Lower leg skin (tissue), 4 donors: Measurements from ENCODE around the gene TRIM64. TPM values are rescaled to one million over a fixed set of nuclear protein-coding genes. Genes with fewer than 3 reads are reported as not detected.
"Not testable (repeated sequence)": the region's sequence is repeated elsewhere in the genome, so short reads cannot be mapped to it uniquely, and the experiment has no call there.

ENCODE experiments used
- DNase-seq, 2 donors: peaks; one replicate each; pipeline ENCODE4 v3.0.0-alpha.2; 2019; ENCODE audit warnings: low spot score in 2 of 2
- H3K4me3 ChIP-seq: fragments of 200-600 bp; sonication (generic); 2 replicates; pipeline ENCODE4 v1.5.1; 2017; ENCODE audit warnings: mild to moderate bottlenecking, low read depth; ENCODE audit not compliant: poor library complexity, severe bottlenecking
- POLR2A ChIP-seq, 2 donors: fragments of 450-650 bp; IDR thresholded peaks; one replicate each; pipeline ENCODE4 v1.6.1; 2016 to 2017; ENCODE audit warnings: antibody characterized with exemption in 2 of 2, mild to moderate bottlenecking in 1 of 2, moderate library complexity in 1 of 2
- WGBS, 2 donors: methylation state at CpG; one replicate each; pipeline ENCODE4 v1.1.5; 2018; 5-methylcytosine and 5-hydroxymethylcytosine counted together
- intact Hi-C: fragments of 100-400 bp; cut with DNase I; formaldehyde crosslinking; loops from one replicate; pipeline ENCODE4 v1.15.0; 2023; ENCODE audit warnings: low total_unique reads
- total RNA-seq, 4 donors: library from RNA; depleted of rRNA; stranded (reverse); fragments of >200 nt; gene quantifications; one replicate each; pipeline ENCODE4 v1.1.0, GENCODE V29; 2016
- TF ChIP-seq, protein P1 (sequence below), 3 donors: fragments of 450-650 bp; IDR thresholded peaks; one replicate each; pipeline ENCODE4 v1.5.1; 2016; ENCODE audit warnings: antibody characterized with exemption in 3 of 3, mild to moderate bottlenecking in 3 of 3, moderate library complexity in 2 of 3

TRIM64 gene, protein sequence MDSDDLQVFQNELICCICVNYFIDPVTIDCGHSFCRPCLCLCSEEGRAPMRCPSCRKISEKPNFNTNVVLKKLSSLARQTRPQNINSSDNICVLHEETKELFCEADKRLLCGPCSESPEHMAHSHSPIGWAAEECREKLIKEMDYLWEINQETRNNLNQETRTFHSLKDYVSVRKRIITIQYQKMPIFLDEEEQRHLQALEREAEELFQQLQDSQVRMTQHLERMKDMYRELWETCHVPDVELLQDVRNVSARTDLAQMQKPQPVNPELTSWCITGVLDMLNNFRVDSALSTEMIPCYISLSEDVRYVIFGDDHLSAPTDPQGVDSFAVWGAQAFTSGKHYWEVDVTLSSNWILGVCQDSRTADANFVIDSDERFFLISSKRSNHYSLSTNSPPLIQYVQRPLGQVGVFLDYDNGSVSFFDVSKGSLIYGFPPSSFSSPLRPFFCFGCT
- not detected for total RNA-seq

DNA sequence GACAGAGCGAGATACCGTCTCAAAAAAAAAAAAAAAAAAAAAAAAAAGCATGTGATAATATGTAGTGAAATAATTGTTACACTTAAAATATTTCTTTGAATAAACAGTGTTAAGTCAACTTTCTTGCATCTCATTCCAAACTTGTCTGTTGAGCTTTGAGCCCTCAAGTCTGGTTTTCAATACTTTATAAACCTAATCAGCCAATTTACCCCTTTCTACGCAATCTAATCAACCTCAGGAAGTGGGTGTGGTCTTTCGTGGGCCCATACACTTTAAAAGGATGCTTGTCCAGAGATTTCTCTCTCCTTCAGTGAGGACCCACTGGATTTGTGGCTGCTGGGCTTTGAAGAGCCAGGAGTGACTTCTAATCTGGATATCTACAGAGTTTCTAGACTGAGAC is at the start of gene TRIM64:
TRIM64 (plus strand) TSS at position 301 of the 400 bp plus-strand sequence. CDS start 2,467 bp downstream, outside the sequence.
- WGBS, 2 donors, result 88 to 100% methylated on average over 1 to 2 of the region's 4 CpGs
- intact Hi-C loops, H3K4me3 ChIP-seq, DNase-seq: not testable (repeated sequence)

DNA sequence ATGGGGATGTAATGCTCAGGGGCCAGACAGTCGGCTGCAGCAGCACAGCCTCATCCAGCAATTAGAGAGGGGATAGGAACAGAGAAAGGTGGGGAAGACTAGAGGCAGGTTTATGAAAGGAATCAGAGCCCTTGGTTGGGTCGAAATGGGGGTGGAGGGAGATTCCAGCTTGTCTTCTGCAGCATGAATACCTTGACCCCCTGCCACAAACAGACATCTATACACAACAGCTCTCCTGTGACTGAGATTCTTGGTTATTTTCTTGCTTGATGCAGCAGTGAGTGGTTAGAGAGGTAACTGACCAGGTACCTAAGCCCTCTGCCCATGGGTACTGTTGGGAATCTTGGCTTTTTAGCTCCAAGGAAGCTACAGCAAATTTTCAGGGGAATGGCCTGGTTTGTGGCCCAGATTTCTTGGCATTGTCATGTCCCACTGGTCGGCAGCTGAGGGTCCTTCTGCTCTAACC is 43.6 kb upstream of the TRIM64 start, which contains the start of gene TRIM49D1:
TRIM49D1 (minus strand) TSS at position 51 of the 466 bp plus-strand sequence. CDS start 4,535 bp downstream, outside the sequence.
- DNase-seq, result no peak
- H3K4me3 ChIP-seq, result no peak within 1 kb of the TSS
- intact Hi-C loops, result no loop called here
- TF ChIP-seq, protein P1, sequence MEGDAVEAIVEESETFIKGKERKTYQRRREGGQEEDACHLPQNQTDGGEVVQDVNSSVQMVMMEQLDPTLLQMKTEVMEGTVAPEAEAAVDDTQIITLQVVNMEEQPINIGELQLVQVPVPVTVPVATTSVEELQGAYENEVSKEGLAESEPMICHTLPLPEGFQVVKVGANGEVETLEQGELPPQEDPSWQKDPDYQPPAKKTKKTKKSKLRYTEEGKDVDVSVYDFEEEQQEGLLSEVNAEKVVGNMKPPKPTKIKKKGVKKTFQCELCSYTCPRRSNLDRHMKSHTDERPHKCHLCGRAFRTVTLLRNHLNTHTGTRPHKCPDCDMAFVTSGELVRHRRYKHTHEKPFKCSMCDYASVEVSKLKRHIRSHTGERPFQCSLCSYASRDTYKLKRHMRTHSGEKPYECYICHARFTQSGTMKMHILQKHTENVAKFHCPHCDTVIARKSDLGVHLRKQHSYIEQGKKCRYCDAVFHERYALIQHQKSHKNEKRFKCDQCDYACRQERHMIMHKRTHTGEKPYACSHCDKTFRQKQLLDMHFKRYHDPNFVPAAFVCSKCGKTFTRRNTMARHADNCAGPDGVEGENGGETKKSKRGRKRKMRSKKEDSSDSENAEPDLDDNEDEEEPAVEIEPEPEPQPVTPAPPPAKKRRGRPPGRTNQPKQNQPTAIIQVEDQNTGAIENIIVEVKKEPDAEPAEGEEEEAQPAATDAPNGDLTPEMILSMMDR (IDR thresholded peaks at IDR 0.05), result no peak
- TF ChIP-seq POLR2A (IDR thresholded peaks at IDR 0.05), result no peak
- 59 to 67% methylated on average over 3 of the region's 3 CpGs for WGBS, 2 donors

DNA sequence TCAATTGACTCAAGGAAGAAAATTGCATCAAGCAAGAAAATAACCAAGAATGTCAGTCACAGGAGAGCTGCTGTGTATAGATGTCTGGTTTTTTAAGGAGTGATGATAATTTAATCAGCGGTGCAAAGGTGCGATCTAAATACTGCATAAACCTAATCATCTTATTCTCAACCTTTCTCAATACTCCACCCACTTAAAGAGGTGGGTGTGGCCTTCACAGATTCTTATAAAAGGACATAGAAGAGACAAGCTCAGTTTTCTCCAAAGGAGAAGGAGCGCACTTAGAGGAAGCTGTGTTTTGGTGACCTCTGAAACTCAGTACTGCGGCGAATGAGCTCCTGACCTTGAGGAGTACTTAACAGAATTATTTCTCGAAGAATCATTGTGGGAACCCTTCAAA is 42.1 kb upstream of the TRIM64 start, which contains the start of gene TRIM49D2:
TRIM49D2 (plus strand) TSS at position 301 of the 400 bp plus-strand sequence. CDS start 2,698 bp downstream, outside the sequence.
- DNase-seq, H3K4me3 ChIP-seq, intact Hi-C loops: not testable (repeated sequence)
- 89 to 95% methylated on average over 2 to 3 of the region's 6 CpGs for WGBS, 2 donors

DNA sequence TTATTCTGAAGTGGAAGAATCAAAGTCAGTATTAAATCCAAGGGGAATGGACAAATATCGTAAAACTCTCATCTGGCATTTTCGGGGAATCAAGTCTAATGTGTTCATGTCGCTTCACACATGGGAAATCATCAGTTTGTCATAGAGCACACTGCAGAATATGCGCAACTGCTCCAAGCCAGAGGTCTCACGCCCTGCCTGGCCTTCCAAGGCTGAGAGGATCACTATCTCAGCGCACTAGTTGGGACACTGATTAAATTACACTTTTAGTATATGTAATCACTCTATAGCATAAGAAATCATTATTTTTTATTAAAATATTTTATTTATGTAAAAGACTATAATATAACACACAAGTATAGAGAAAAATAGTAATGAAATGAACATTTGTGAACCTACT is 5.0 kb upstream of the TRIM64 start:
- DNase-seq, result peak in 1 of 2 donors; percentile 43
- intact Hi-C loops, H3K4me3 ChIP-seq: not testable (repeated sequence)
- 87 to 93% methylated on average over 6 of the region's 6 CpGs for WGBS, 2 donors

Other genes with a start within 250 kb of the TRIM64 start
- not detected for gene TRIM49, start 157.5 kb upstream of the TRIM64 start, total RNA-seq
- not detected for gene TRIM64B, start 87.5 kb upstream of the TRIM64 start, total RNA-seq
- not detected for gene TRIM49D1, start 43.8 kb upstream of the TRIM64 start, total RNA-seq
- gene TRIM49D2, start 42.0 kb upstream of the TRIM64 start, total RNA-seq, result not detected
- gene TRIM49C, start 65.1 kb downstream of the TRIM64 start, total RNA-seq, result not detected
- gene UBTFL1, start 119.9 kb downstream of the TRIM64 start, total RNA-seq, result not detected
- under 1 TPM; 0.11 to 0.49 (median 0.30) TPM for gene NAALAD2, start 168.6 kb downstream of the TRIM64 start, total RNA-seq